GM19324 (cell line): ENCODE measurements around the gene RNF182.
"Not testable (repeated sequence)": the region's sequence is repeated elsewhere in the genome, so short reads cannot be mapped to it uniquely, and the experiment has no call there.

Source experiments
- ATAC-seq: cut with Tn5 transposase; IDR thresholded peaks from one replicate; pipeline ENCODE4 v1.9.1; 2021; ENCODE audit warnings: mild to moderate bottlenecking, moderate library complexity; ENCODE audit not compliant: unreplicated experiment, low FRiP score

Gene RNF182

DNA sequence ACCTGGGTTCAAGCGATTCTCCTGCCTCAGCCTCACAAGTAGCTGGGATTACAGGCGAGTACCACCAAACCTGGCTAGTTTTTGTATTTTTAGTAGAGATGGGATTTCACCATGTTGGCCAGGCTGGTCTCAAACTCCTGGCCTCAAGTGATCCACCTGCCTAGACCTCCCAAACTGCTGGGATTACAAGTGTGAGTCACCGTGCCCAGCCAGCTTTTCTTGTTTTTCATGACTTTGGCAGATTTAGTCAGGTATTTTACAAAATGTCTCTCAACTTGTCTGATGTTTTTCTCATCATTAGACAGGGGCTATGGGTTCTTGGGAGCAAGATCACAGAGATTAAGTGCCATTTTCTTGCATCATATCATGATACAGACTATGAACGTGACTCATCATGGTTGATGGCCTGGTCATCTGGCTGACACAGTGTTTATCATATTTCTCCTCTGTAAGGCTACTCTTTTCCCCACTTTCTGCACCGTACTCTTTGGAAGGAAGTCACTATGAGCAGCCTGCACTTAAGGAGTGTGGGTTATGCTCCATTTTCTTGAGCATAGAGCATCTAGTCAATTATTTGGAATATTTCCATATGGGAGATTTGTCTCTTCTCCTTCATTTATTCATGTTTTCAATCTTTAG, 67.8 kb downstream of the RNF182 start:
- ATAC-seq: no peak

DNA sequence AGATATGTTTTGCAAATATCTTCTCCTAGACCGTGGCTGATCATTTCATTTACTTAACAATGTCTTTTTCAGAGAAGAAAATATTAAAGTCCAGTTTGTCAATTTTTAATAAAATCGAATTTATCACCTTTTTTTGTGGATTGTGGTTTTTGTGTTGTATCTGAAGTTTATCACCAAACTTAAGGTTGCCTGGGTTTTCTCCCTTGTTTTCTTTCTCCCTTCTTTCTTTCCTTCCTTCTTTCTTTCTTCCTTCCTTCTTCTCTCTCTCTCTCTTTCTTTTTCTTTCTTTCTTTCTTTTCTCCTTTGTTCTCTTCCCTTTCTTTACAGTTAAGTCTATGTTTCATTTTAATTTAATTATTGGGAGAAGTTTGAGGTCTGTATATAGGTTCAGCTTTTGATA, 68.7 kb downstream of the RNF182 start:
- no peak for ATAC-seq

DNA sequence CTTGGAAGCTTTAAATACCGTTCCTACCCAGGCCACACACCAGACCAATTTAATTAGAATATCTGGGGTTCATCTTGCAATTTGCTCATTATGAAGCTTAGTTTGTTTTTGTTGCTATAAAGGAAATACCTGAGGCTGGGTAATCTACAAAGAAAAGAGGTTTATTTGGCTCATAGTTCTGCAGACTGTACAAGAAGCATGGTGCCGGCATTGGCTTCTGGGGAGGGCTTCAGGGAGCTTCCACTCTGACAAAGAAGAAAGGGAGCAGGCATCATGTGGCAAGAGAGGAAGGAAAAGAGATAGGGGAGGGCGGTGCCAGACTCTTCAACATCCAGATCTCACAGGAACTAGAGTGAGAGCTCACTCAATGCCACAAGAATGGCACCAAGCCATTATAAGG, 73.6 kb downstream of the RNF182 start:
- no peak for ATAC-seq

DNA sequence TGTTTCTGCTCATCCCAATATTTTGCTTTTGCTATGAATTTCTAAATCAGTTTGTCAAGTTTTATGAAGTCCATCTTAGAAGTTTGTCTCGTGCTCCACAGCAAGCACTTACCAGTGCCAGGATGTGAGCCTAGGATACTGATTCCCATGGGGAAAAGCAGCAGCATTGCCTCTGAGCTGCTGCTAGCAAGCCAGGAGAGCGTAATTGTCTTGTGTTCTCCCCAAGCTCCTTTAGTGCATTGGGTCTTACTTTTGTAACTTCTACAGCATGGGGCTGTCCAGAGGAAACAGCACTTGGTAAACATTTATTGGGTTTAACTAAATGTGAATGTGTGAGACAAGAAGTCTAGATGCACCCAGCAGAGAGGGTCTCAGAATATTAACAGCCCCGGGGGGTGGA, 76.1 kb downstream of the RNF182 start:
- ATAC-seq: no peak

DNA sequence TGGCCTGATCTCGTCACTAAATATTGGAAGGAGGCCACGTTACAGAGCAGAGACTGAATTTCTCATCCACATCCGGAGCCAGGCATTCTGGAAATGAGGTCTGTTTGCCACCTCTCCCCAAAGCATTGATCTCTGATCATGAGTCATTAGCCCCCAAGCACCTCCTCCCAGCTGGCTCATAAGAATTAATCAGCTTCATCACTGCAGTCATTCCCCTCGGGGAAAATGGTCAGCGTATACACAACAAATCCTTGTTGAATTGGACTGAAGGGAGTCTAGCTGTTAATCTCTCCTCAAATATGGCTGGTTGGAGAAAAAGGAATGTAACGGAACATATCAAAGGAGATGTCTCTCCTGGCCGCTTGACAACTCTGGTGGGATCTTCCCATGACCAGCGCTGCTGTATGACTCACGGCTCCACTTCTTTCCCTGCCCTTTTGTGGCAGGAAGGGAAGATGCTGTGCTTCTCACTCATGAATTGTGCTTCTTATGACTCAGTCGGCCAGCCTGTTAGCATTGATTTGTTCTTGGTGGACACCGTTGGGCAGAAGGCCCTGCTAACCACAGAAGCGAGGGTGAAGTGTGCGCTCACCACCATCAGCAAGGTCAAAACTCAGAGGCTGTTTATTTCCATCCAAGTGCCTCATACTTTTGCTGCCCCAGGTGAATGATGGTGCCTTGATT, 76.7 kb downstream of the RNF182 start:
- no peak for ATAC-seq

DNA sequence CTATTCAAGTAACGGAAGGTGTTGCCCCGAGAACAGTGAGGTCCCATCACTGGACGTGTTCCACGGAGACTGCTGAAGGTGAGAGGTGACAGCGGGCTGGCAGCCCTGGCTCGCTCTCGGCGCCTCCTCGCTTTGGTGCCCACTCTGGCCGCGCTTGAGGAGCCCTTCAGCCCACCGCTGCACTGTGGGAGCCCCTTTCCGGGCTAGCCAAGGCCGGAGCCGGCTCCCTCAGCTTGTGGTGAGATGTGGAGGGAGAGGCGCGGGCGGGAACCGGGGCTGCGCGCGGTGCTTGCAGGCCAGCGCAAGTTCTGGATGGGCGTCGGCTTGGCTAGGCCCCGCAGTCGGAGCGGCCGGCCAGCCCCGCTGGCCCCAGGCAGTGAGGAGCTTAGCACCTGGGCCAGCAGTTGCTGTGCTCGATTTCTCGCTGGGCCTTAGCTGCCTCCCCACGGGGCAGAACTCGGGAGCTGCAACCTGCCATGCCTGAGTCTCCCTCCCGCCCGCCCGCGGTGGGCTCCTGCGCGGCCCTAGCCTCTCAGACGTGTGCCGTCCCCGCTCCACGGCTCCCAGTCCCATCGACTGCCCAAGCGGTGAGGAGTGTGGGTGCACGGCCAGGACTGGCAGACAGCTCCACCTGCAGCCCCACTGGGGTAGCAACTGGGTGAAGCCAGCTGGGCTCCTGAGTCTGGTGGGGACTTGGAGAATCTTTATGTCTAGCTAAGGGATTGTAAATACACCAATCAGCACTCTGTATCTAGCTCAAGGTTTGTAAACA, 77.6 kb downstream of the RNF182 start:
- ATAC-seq: no peak

DNA sequence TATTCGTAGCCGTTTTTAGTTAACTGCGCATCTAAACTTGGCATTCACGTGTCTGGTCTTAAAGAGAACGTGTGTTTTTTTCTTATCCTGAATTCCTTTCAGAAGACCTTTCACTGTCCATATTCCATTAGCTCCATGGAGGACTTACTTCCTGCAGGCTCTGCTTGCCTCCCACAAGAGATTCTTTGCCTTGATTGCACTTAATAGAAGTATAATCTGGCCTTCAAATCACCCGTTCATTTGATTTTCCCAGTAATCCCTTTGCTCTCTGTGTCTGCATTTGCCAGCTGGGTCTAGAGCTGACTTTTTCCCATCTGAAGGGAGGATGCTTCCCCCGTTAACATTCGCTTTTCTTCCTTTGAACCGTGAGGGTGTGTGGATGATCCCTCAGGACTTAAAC, 79.5 kb downstream of the RNF182 start:
- no peak for ATAC-seq

DNA sequence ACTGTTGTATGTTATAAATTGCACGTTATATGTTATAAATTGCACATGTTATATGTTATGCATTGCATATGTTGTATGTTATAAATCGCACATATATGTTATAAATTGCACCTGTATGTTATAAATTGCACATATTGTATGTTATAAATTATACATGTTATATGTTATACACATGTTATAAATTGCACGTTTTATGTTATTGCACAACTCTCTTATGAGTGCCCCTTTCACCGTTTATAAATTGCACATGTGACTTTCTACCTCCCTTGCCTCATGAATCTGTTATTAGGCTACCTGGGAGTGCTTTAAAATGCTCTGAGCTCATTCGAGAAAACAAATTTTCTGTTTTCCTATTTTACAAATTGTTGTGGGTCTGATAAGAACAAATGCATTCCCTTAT, 84.1 kb downstream of the RNF182 start:
- no peak for ATAC-seq

DNA sequence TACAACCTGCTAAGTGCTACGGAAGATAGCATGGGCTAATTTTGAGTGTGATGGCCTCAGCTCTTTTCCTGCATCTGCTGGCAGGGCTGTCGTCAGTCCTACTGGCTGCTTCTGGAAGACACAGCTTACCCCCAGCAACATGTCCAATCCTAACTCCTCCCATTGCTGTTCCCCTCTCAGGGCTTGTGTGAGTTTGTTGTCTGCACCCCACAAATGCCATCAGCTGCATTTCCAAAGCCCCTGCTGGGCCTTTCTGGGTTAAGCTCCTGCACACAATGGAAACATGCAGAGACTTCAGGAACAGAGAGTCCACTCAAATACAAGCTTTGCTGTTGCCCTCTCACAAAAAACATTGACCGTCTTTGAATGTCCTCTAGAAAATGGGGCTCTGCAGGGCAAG, 84.7 kb downstream of the RNF182 start:
- no peak for ATAC-seq

DNA sequence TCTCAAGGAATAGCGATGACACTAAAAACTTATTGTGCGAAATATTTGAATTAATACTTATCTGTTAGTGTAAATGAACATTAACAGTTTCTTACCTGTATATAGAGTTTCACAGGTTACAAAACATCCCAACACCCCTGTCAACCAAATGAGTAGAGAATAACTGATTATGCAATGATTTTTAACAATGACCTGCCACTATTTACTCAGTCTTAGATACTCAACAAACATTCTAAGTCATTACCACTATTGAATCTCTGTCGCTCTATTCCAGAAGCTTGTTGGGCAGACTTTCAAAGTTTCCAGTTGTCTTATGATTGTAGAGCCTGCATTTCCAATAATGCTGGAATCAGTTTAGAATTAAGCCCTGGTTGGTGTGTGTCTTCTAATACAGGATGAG, 85.5 kb downstream of the RNF182 start:
- ATAC-seq: no peak

DNA sequence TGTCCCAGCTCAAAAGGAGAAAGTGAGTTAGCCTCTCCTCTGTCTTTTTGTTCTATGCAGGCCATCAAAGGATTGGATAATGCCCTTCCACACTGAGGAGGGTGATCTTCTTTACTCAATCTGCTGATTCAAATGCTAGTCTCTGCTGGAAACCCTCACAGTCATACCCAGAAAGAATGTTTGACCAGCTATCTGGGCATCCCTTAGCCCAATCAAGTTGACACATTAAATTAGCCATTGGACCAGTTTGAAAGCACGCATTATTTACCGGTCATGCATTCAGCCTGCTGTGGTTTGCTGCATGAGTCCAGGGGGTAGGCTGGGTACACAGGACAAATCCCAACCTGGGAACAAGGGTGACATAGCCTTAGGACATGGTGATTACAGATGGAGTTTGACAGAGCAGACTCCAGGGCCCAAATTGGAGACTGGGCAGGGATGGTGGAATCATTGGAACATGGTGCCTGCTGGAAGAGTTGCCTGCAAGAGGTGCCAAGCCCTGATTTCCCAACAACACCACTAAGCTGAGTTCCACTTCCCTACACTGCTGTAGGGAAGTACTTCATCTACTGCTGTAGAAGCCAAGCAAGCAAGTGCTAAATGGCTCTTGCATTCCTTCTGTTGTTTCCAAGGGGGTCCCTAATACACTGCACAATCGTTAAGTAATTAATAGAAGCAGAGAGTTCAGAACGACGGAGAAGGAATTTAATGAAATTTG, 87.7 kb downstream of the RNF182 start:
- ATAC-seq: no peak

DNA sequence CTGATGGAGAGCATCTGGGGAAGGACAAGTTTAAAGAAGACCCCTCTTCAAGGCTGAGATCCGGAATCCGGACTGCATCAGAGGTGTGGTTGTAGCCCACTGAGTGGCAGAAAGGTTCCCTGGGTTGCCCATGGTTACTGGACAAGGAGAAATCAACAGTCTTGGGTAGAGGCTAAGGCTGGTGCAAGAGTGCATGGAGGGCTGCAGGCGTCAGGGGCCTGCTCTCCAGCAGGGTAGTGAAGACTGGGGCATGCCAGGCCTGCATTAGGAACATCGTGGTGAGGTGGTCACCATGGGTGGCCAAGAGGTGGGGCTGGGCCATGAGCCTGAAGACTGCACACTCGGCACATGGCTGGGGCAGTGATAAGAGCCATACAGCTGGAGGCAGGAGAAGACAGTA, 91.2 kb downstream of the RNF182 start:
- ATAC-seq: no peak

DNA sequence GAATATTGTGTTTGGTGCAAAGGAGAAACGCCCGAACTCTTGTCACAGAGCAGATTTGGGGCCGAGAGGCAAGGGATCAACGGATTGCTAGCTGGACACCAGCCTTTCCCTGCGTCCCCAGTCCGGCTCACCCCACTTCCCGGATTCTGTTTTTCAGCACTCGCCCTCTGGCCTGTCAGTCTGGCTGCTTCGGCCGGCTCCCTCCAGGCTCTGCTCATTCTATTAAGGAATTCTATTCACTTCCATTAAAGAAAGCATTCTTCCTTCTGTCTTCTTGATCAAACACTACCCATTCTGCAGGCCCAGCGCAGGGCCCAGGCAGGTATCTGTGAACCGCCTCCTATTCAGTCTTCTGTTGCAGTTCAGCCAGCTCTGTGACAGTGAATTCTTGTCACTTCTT, 91.7 kb downstream of the RNF182 start:
- ATAC-seq: no peak

DNA sequence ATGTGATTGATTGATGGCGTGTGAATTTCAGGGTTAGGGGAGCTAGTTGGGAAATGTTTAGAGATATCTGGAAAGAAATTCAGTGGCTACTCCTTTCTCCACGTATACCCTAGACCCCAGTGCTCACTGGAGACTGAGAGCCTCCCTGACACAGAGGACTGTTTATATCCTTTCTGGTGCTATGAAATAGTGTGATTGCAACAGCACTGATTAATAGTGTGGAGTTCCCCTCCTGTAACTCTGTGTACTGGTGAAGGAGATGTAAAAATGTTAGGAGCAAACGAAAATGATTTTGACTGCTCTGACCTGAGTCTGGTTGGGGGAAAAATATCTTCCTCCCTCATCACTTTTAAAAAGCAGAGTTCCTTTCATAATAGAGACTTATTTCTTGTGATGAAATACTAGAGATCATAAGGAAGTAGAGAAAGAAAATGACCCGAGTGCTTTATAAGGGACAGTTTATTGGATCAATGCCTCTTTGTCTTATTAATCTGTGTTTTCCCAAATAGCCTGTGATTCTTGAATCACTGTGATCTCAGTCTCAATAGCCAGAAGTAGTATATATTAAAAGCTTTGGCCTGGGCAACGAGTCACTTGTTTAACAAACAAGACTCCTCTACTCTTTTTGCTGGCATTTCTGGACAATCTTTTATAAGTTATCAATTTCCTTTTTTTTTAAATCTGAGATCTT, 92.3 kb downstream of the RNF182 start:
- no peak for ATAC-seq

DNA sequence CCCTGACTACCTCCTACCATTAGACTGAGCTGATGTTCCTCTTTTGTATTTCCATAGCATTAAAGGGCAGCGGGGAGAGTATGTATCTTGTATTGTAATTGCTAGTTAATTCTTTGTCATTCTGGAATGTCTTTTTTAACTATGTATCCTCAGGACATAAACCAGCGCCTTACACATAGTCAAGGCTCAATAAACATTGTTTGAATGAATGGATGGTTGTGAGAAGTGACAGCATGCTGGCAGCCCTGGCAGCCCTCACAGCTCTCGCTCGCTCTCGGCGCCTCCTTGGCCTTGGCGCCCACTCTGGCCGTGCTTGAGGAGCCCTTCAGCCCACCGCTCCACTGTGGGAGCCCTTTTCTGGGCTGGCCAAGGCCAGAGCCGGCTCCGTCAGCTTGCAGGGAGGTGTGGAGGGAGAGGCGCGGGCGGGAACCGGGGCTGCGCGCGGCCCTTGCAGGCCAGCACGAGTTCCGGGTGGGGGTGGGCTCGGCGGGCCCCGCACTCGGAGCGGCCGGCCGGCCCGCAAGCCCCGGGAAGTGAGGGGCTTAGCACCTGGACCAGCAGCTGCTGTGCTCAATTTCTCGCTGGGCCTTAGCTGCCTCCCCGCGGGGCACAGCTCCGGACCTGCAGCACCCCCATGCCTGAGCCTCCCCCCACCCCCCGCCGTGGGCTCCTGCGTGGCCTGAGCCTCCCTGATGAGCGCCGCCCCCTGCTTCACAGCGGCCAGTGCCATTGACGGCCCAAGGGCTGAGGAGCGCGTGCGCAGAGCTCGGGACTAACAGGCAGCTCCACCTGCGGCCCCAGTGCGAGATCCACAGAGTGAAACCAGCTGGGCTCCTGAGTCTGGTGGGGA, 93.1 kb downstream of the RNF182 start:
- ATAC-seq: no peak

DNA sequence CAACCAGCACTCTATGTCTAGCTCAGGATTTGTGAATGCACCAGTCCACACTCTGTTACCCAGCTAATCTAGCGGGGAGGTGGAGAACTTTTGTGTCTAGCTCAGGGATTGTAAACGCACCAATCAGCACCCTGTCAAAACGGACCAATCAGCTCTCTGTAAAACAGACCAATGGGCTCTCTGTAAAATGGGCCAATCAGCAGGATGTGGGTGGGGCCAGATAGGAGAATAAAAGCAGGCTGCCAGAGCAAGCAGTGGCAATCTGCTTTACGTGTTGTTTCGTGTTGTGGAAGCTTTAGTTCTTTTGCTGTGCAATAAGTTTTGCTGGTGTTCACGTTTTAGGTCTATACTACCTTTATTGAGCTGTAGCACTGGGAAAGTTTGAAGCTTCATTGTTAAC, 93.8 kb downstream of the RNF182 start:
- ATAC-seq: not testable (repeated sequence)

DNA sequence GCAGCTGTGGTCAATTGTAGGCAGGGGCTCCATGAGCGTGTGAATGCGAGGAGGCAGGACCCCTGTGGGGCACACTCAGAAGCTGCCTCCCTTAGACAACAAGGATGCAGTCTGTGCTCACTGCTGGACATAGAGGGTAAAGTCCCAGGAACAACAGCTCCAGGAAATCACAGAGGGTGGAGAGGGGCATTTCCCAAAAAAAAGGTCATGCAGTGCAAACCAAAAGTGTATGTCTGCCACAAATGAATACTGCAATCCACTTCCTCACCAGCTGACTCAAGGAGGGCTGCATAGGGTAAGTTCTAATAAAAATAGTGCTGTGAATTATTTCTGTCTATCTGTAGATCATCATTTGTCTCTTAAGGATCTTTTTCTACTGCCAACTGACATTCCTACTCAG, 95.8 kb downstream of the RNF182 start:
- ATAC-seq: no peak

DNA sequence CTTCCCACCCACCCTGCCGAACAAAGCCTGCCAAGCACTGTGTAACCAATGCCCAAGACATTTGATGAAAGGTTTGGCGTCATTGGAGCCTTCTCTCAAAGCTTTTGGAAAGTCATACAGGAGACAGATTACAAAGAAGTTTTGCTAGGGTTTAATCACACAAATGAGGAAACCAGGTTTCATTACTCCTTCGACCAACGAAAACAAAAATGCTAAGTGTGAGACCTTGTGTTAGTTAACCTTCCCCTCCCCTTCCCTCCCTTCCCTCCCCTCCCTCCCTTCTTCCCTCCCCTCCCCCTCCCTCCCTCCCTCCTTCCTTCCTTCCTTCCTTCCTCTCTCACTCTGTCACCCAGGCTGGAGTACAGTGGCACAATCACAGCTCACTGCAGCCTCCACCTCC, 96.7 kb downstream of the RNF182 start:
- no peak for ATAC-seq

DNA sequence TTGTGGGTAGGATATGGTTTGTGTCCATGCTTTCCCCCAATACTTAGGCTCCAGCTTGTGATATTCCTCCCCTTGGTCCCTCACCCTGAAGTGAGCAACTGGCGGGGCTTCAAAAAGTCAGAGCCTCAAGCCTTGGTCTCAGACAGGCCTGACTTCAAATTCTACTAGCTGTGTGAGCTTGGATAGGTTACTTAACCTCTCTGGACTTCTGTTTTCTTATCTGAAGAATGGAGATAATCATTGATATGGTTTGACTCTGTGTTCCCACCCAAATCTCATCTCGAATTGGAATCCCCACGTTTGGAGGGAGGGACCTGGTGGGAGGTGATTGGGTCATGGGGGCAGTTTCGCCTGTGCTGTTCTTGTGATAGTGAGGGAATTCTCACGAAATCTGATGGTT, 97.9 kb downstream of the RNF182 start:
- ATAC-seq: no peak

DNA sequence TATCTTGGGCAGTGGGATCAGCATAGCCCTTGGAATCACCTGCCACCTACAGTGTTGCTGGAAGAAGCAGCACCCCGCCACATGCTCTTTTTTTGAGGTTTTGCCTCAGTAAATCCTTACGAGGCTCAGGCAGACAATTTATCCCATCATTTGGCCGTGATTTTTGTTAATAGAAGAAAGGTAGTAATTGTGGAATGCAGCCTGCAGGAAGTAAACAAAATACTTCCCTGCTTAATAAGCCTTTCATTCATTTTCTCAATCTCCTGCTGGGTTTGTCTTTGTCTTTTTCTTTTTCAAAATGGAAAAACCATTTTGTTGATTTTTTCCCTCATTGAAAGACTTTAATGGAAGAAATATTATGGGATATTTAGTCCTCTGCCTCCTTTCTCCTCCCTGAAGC, 99.1 kb downstream of the RNF182 start:
- ATAC-seq: no peak
